IPS-15b (cell line): ENCODE measurements around the gene MOB1A.
"Not testable (repeated sequence)": the region's sequence is repeated elsewhere in the genome, so short reads cannot be mapped to it uniquely, and the experiment has no call there.

Experiments used
- H3K27me3 ChIP-seq: one replicate; pipeline ENCODE4 v1.6.1; 2013; ENCODE audit warnings: low read length; ENCODE audit not compliant: control insufficient read depth, insufficient read depth
- H3K36me3 ChIP-seq: one replicate; pipeline ENCODE4 v1.6.1; 2013; ENCODE audit warnings: low read length; ENCODE audit not compliant: control insufficient read depth, insufficient read depth
- H3K4me1 ChIP-seq: one replicate; pipeline ENCODE4 v1.6.1; 2013; ENCODE audit warnings: mild to moderate bottlenecking, low read length; ENCODE audit not compliant: control insufficient read depth, insufficient read depth
- H3K4me3 ChIP-seq: one replicate; pipeline ENCODE4 v1.5.1; 2013; ENCODE audit warnings: low read depth, low read length
- H3K9ac ChIP-seq: one replicate; pipeline ENCODE4 v1.6.1; 2013; ENCODE audit warnings: low read depth, mild to moderate bottlenecking, low read length
- H3K9me3 ChIP-seq: one replicate; pipeline ENCODE4 v1.6.1; 2013; ENCODE audit warnings: mild to moderate bottlenecking, low read length; ENCODE audit not compliant: control insufficient read depth, insufficient read depth

Gene MOB1A

DNA sequence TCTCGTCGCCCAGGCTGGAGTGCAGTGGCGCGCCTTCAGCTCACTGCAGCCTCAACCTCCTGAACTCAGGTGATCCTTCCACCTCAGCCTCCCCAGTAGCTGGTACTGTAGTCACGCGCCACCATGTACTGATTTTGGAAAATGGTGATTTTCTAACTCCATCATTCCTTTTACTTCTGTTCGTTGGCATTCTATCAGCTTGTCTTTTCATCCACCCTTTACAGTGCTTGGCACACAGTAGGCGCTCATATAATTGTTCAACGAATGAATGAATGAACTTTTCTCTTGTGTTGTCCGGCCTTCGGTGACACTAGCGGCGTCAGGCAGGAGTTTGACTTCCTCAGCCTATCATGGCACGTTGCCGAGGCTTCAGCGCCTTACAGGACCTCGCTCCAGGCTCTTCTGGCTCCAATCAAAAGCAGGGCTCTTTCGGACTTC lies 19.4 kb upstream of the MOB1A start:
- Histone ChIP-seq H3K4me1 (peaks cover 3% of the 10 kb centered on the region), H3K27me3 (no peaks in the 10 kb centered on the region), H3K9ac (no peak overlapping the region), H3K4me3 (peak overlapping the region; percentile 98), H3K36me3 (peaks cover 4% of the 10 kb centered on the region), H3K9me3 (no peaks in the 10 kb centered on the region)

DNA sequence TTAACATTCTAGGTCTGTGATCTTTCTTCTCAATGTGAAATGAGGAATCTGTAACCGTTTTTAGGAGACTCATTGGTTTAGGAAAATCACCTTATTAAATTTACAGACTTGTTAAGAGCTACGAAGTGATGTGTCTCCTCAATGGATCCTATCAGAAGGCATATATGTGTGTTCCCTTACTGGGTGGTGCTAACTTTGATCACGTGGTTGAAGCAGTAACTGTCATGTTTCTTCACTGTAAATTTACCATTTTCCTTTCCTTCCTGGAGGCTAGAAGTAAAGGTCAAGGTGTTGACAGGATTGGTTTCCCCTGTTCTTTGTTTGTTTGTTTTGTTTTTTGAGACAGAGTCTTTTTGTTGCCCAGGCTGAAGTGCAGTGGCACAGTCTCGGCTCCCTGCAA lies 18.4 kb upstream of the MOB1A start:
- H3K27me3 ChIP-seq: no peaks in the 10 kb centered on the region
- H3K9me3 ChIP-seq: no peaks in the 10 kb centered on the region
- H3K36me3 ChIP-seq: peaks cover 4% of the 10 kb centered on the region
- no peak overlapping the region for H3K9ac ChIP-seq
- H3K4me1 ChIP-seq: peaks cover 6% of the 10 kb centered on the region
- H3K4me3 ChIP-seq: no peak overlapping the region

DNA sequence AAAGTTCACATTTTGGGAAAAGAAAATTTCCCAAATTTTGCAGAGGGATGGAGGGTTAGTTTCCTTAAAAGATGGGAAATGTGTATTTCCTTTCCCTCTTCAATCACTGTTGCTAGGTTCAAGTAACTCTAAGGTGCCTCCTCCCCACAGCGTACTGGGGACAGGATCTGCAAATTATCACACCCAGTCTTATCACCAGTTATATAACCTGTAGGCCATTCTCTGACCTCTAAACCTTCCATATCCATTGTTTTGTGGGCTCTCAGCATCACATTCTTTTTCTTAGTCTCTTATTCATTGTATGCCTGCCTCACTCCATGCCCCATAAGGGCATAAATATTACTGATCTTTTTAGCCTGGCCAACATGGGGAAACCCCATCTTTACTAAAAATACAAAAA lies 16.1 kb upstream of the MOB1A start:
- no peaks in the 10 kb centered on the region for H3K9me3 ChIP-seq
- no peaks in the 10 kb centered on the region for H3K27me3 ChIP-seq
- peaks cover 4% of the 10 kb centered on the region for H3K4me1 ChIP-seq
- no peak overlapping the region for H3K9ac ChIP-seq
- no peak overlapping the region for H3K4me3 ChIP-seq
- peaks cover 4% of the 10 kb centered on the region for H3K36me3 ChIP-seq

DNA sequence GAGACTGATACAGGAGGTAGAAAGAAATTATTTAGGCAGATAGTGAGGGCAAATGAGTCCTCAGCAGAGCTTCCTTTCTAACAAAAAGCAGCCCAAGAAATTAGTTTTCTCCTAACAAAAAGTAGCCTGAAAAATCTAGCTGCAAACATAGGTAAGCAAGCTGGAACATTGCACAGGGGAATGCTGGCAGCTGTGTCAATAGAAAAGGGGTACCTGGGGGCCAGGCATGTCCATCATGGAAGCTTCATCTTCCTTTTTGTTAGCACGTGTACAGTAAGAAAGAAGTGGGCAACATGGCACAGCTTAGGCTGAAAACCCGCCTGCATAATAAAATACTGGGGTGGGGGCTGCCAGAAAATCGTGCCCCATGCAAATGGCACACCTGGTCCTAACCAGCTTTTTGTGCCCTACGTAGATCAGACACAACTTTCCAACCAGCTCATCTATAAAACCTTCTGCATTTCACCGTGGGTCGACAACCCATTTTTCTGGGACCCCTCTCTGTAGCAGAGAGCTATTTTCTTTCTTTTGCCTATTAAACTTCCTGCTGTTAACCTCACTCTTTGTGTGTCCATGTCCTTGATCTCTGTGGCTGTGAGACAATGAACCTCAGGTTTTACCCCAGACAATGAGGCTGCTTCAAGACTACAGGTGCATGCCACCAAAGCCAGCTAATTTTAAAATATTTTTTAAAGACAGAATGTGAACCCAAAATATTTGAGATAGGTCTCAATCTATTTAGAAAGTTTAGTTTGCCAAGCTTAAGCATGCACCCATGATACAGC lies 13.1 kb upstream of the MOB1A start:
- peaks cover 14% of the 10 kb centered on the region for H3K4me1 ChIP-seq
- no peaks in the 10 kb centered on the region for H3K9me3 ChIP-seq
- H3K4me3 ChIP-seq: no peak overlapping the region
- H3K9ac ChIP-seq: no peak overlapping the region
- H3K36me3 ChIP-seq: no peaks in the 10 kb centered on the region
- no peaks in the 10 kb centered on the region for H3K27me3 ChIP-seq

DNA sequence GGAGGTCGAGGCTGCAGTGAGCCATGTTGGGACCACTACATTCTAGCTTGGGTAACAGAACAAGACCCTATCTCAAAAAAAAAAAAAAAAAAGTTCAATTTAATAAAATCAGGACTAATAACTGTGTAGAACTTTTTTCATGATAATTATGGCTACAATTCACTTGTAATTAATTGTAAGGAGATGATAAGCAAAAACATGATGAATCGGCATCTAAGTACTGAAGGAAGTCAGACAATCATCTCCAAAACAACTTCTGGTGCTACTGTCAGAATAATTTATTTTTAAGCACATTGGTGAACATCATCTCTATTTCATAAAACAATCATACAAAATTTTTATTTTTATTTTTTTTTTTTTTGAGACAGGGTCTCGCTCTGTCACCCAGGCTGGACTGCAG lies 10.0 kb upstream of the MOB1A start:
- Histone ChIP-seq H3K9me3 (no peaks in the 10 kb centered on the region), H3K27me3 (no peaks in the 10 kb centered on the region), H3K4me3 (no peak overlapping the region), H3K4me1 (peaks cover 14% of the 10 kb centered on the region), H3K9ac (no peak overlapping the region), H3K36me3 (no peaks in the 10 kb centered on the region)

DNA sequence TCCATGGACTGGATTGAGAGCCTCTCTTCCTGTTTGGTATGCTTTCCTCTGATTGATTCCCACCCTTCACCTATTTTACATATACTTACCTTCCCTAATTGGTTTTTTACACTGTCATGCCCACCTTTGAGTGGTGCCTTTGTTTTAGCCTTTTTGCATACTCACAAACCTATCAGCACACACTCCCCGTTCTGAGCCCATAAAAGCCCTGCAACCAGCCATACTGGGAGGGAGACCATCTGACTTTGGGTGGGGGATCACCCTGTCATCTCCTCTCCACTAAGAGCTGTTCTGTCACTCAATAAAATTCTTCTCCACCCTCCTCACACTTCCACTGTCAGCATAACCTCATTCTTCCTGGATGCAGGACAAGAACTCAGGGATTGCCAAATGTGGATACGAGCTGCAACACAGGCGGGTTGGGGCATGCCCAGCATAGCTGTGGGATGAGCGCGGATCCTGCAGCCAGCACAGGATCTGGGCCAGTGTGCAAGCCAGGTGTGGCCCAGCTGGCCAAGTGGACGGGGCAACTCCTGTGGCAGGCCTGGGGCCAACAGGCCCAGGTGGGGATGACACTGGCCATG lies 9.4 kb upstream of the MOB1A start:
- Histone ChIP-seq H3K4me3 (no peak overlapping the region), H3K4me1 (peaks cover 14% of the 10 kb centered on the region), H3K36me3 (no peaks in the 10 kb centered on the region), H3K27me3 (no peaks in the 10 kb centered on the region), H3K9ac (no peak overlapping the region), H3K9me3 (no peaks in the 10 kb centered on the region)

DNA sequence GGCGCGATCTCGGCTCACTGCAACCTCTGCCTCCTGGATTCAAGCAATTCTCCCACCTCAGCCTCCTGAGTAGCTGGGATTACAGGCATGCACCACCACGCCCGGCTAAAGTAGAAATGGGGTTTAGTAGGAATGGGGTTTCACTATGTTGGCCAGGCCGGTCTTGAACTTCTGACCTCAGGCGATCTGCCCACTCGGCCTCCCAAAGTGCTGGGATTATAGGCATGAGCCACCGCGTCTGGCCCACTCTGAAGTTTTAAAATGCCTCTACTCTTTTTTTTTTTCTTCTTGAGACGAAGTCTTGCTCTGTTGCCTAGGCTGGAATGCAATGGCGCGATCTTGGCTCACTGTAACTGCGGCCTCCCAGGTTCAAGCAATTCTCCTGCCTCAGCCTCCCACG lies 8.0 kb upstream of the MOB1A start:
- H3K4me1 ChIP-seq: peaks cover 11% of the 10 kb centered on the region
- not testable (repeated sequence) for H3K9me3 ChIP-seq, H3K36me3 ChIP-seq, H3K9ac ChIP-seq, H3K27me3 ChIP-seq, H3K4me3 ChIP-seq

DNA sequence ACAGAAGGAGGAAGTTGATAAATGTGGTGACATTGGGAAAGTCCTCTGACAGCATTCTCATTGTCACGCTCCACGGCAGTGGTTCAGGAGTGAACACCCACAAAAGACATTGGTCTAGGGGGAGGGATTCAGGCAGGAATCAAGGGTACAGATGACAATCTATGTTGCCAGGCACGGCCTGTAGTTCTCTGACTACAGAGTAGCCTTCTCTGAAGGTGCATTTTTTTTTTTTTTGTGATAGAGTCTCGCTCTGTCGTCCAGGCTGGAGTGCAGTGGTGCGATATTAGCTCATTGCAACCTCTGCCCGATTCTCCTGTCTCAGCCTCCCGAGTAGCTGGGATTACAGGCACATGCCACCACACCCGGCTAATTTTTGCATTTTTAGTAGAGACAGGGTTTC lies 7.4 kb upstream of the MOB1A start:
- Histone ChIP-seq H3K36me3 (no peaks in the 10 kb centered on the region), H3K27me3 (no peaks in the 10 kb centered on the region), H3K9me3 (no peaks in the 10 kb centered on the region), H3K4me3 (no peak overlapping the region), H3K9ac (no peak overlapping the region), H3K4me1 (peaks cover 15% of the 10 kb centered on the region)

DNA sequence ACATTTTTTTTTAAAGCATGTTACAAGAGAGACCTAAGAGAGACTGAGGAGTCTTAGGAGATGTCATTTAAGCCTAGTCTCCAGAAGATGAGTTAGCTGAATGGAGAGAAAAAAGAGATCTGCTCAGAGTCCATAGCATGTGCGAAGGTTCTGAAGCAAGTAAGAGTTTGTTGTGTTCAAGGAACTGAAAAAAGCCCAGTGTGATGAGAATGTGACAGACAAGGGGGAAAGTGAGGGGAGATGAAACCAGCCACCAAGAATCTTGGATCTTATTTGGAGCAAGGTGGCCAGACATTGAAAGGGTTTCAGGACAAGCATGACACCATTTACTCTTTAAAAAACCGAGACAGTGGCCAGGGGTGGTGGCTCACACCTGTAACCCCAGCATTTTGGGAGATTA lies 5.2 kb upstream of the MOB1A start:
- H3K36me3 ChIP-seq: no peaks in the 10 kb centered on the region
- no peak overlapping the region for H3K9ac ChIP-seq
- H3K9me3 ChIP-seq: no peaks in the 10 kb centered on the region
- H3K4me1 ChIP-seq: peaks cover 15% of the 10 kb centered on the region
- H3K27me3 ChIP-seq: no peaks in the 10 kb centered on the region
- H3K4me3 ChIP-seq: no peak overlapping the region

DNA sequence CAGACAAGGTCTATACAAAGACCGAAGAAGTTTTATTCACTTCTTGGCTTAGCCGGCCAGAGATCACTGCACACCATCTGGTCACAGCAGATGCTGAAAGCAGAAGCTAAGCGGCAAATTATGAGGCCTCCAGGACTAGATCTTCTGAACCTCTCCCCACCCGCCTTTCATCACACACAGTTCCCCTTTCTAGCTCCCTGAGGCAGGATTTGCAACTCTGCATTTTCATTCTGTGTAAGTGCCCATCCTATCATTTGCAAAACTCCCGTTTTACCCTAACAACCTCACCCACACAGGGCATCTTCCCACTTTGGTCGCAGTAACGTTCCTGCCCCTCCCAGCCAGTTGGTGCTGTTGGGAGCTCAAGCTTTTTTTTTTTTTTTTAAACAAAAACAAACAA lies 3.1 kb upstream of the MOB1A start:
- Histone ChIP-seq H3K9me3 (no peaks in the 10 kb centered on the region), H3K27me3 (no peaks in the 10 kb centered on the region), H3K9ac (peak overlapping the region; percentile 14), H3K4me1 (peaks cover 10% of the 10 kb centered on the region), H3K36me3 (peaks cover 2% of the 10 kb centered on the region), H3K4me3 (no peak overlapping the region)

DNA sequence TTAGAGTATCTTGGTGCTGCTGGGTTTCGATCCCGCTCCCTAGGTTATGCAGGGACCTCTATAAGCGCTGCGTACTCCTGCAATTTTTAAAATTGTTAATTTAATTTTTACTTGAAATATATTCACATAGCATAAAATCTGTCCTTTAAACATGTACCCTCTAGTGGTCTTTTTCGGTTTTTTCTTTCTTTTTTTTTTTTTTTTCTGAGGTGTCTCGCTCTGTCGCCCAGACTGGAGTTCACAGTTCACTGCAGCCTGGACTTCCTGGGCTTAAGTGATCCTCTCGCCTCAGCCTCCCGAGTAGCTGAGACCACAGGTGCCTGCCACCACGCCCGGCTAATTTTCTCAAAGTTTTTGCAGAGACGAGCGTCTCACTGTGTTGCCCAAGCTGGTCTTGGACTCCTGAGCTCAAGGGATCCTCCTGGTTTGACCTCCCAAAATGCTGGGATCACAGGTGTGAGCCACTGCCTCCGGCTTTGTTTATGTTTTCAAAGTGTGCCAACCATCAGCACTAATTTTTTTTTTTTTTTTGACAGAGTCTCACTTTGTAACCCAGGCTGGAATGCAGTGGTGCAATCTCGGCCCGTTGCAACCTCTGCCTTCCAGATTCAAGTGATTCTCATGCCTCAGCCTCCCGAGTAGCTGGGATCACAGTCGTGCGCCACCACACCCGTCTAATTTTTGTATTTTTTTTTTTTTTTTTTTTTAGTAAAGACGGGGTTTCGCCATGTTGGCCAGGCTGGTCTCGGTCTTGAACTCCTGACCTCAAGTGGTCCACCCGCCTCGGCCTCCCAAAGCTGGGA lies 585 bp upstream of the MOB1A start:
- Histone ChIP-seq H3K9ac (no peak overlapping the region), H3K27me3 (no peaks in the 10 kb centered on the region), H3K36me3 (peaks cover 4% of the 10 kb centered on the region), H3K4me3 (peak overlapping the region; percentile 87), H3K4me1 (peaks cover 10% of the 10 kb centered on the region), H3K9me3 (peaks cover 5% of the 10 kb centered on the region)

DNA sequence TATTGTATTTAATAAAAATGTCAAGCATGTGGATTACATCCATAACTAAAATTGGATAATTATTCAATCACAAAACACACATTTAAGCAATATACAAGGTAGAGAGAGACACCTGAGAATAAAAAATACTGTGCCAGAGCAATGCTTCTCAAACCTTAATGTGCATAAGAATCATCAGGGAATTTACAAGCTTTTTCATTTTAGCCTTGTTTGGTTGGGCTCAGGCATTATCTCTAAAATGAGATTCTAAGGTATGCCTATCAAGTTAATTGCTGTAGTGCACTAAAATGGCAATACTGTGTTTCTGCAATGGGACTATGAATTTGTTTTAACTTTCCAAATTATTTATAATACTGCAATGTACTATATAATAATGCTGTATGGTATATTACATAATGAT lies 983 bp downstream of the MOB1A start:
- H3K9ac ChIP-seq: peak overlapping the region; percentile 93

More for the DNA sequence above, 983 bp downstream of the MOB1A start:
- Histone ChIP-seq H3K27me3 (no peaks in the 10 kb centered on the region), H3K36me3 (peaks cover 4% of the 10 kb centered on the region), H3K4me1 (peaks cover 10% of the 10 kb centered on the region), H3K4me3 (peak overlapping the region; percentile 87), H3K9me3 (peaks cover 5% of the 10 kb centered on the region)
